GM12891 (cell line): ENCODE measurements around the gene AP3M1.

Source experiments
- POLR2A ChIP-seq: IDR thresholded peaks from 2 replicates; pipeline ENCODE4 v1.6.1; 2011; ENCODE audit warnings: low read depth, low read length, control low read depth
- POLR2AphosphoS5 ChIP-seq: IDR thresholded peaks from 2 replicates; pipeline ENCODE4 v1.6.1; 2011; ENCODE audit warnings: low read depth, low read length, control low read depth
- TAF1 ChIP-seq: IDR thresholded peaks from 2 replicates; pipeline ENCODE4 v1.6.1; 2011; ENCODE audit warnings: low read depth, low read length, control low read depth

GRCh38 chr10:74081192-74081803, 69.3 kb downstream of the AP3M1 start:
- no peak for TF ChIP-seq POLR2AphosphoS5
- no peak for TF ChIP-seq POLR2A
- TF ChIP-seq TAF1 = no peak
